Muscle of arm (tissue), 14 donors: ENCODE data around the gene STAT1. TPM values are rescaled to one million over a fixed set of nuclear protein-coding genes. Genes with fewer than 3 reads are reported as not detected.
A peak's percentile ranks its signal among the peaks of the same experiment; 100 is the strongest.

Experiments
- DNase-seq: peaks from one replicate; pipeline ENCODE4 v3.0.0-alpha.2; 2013
- long read RNA-seq, 11 donors: transcript quantifications; one replicate each; lab custom pipeline, GENCODE V29; 2026
- polyA plus RNA-seq, 12 donors: library from polyadenylated mRNA; unstranded; fragments of 120-200 nt; gene quantifications; one replicate each; pipeline ENCODE4 v1.2.1, GENCODE V29; 2013; ENCODE audit not compliant: insufficient read length in 12 of 12

STAT1 gene
- 10 to 100 TPM in 11 of 12 donors, not detected in 1; 30.2 to 60.0 (median 37.7) TPM for polyA plus RNA-seq
- long read RNA-seq, donor 1, full-length matches to known transcripts, result 3 of 3 reads
- long read RNA-seq, donor 1, partial matches to known transcripts, result 0 of 3 reads
- long read RNA-seq, donor 1, other reads (novel, unspliced or antisense), result 0 of 3 reads
- long read RNA-seq, donor 2, full-length matches to known transcripts, result 7 of 7 reads
- long read RNA-seq, donor 2, partial matches to known transcripts, result 0 of 7 reads
- long read RNA-seq, donor 2, other reads (novel, unspliced or antisense), result 0 of 7 reads
- long read RNA-seq, donor 3, full-length matches to known transcripts, result 5 of 5 reads
- long read RNA-seq, donor 3, partial matches to known transcripts, result 0 of 5 reads
- long read RNA-seq, donor 3, other reads (novel, unspliced or antisense), result 0 of 5 reads
- long read RNA-seq, donor 4, full-length matches to known transcripts, result 3 of 3 reads
- long read RNA-seq, donor 4, partial matches to known transcripts, result 0 of 3 reads
- long read RNA-seq, donor 4, other reads (novel, unspliced or antisense), result 0 of 3 reads
- long read RNA-seq, donor 5, result 0 reads
- long read RNA-seq, donor 6, full-length matches to known transcripts, result 5 of 5 reads
- long read RNA-seq, donor 6, partial matches to known transcripts, result 0 of 5 reads
- long read RNA-seq, donor 6, other reads (novel, unspliced or antisense), result 0 of 5 reads
- long read RNA-seq, donor 7, full-length matches to known transcripts, result 2 of 2 reads
- long read RNA-seq, donor 7, partial matches to known transcripts, result 0 of 2 reads
- long read RNA-seq, donor 7, other reads (novel, unspliced or antisense), result 0 of 2 reads
- long read RNA-seq, donor 8, full-length matches to known transcripts, result 6 of 6 reads
- long read RNA-seq, donor 8, partial matches to known transcripts, result 0 of 6 reads
- long read RNA-seq, donor 8, other reads (novel, unspliced or antisense), result 0 of 6 reads
- long read RNA-seq, donor 9, full-length matches to known transcripts, result 1 of 1 reads
- long read RNA-seq, donor 9, partial matches to known transcripts, result 0 of 1 reads
- long read RNA-seq, donor 9, other reads (novel, unspliced or antisense), result 0 of 1 reads
- long read RNA-seq, donor 10, full-length matches to known transcripts, result 2 of 2 reads
- long read RNA-seq, donor 10, partial matches to known transcripts, result 0 of 2 reads
- long read RNA-seq, donor 10, other reads (novel, unspliced or antisense), result 0 of 2 reads
- long read RNA-seq, donor 11, full-length matches to known transcripts, result 4 of 4 reads
- long read RNA-seq, donor 11, partial matches to known transcripts, result 0 of 4 reads
- long read RNA-seq, donor 11, other reads (novel, unspliced or antisense), result 0 of 4 reads

DNA sequence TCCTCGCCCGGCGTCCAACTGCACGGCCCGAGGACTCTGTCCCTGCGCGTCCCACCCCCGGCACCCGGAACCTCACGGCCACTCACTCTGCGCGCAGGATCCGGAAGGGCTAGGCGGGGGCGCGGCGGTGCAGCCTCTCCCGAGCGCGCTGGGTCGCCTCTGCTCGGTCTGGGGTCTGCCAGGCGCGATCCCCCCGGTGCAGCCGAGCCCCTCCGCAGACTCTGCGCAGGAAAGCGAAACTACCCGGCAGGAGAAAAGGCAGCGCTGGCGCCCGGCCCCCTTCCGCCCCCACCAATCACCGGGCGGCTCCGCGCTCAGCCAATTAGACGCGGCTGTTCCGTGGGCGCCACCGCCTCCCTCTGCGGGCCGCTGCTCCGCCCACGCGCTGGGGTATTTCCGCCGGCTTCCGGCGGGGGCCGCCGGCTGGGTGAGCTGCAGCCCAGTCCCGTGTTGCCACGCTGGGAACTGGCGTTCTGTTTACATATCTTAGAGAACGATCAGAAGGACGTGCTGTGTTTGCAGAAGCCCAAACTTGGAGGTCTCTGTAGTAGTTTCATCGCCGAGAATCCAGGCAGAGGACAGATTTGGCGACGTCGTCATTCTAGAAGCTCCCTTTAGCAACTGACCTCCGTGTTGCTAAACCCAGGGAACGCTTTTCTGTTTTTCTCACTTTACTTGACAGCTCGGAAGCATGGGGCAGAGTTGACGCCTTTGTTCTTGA, at the start of gene STAT1:
Gene STAT1 (minus strand): TSS at position 240 of the 721 bp plus-strand sequence. CDS start 4,168 bp downstream, outside the sequence.
- peak; percentile 95 for DNase-seq

DNA sequence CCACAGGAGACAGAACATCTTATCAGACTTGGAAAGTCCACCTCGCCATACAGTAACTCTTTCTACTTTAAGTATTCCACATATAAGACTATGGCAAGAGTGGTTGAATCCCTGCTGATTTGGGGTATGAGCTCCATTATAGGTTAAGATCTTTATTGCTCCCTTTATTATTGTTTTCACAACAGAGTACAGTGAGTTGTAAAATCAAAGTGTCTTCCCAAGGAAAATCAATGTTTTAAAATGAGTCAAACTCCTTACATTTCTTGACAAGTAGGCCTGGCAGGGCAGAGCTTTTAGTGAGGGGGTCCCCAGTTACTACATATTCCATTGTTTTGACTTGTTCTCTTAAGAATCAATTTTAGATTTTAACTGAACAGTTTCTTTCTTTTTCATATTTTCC, 49.6 kb upstream of the STAT1 start:
- no peak for DNase-seq

DNA sequence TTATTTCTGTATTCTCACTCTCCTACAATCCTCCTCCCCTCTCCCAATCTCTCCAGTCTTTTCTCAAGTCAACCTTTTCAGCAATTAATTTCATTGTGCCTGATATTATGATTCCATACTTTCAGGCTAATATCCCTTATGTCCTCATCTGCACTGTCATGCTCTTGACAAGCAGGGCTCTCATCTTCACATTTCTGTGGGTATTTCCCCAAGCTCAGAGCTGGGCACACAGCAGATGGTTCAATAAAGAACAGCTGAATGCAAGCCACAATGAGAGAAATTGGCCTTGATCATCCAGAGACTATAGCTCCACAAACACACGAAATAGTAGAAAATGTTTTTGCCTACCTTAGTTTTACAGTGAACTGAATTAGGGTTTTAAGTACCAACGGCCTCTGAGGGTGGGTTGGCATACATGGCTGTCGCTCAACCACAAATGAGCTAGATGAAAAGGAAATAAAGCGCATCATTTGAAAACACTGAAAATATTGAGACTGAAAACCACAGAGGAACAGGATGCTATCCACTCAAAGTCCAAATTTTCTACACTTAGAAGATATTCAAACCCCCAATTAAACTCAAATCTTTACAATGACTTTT, 47.5 kb upstream of the STAT1 start:
- DNase-seq, result no peak

DNA sequence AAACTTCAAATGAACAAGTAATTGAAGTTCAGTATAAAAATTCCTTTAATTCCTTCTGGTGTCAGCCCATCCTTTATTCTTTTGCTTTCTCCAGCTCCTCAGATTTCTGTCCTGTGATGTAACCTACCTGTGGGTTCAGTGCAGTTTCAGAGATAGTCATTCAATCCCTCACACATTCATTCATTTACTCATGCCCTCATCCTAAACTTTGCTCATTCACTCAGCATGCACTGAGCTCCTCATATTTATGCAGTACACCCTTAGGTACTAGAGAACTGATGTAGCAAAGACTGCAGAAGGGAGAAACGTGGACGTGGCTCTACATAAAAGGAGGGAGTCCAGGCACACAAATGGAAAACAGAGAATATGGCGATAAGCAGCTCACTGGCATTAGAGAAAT, 45.3 kb upstream of the STAT1 start:
- DNase-seq, result no peak

- no peak for DNase-seq
Observed at GRCh38 chr2:191056228-191056627, 42.3 kb upstream of the STAT1 start.

DNA sequence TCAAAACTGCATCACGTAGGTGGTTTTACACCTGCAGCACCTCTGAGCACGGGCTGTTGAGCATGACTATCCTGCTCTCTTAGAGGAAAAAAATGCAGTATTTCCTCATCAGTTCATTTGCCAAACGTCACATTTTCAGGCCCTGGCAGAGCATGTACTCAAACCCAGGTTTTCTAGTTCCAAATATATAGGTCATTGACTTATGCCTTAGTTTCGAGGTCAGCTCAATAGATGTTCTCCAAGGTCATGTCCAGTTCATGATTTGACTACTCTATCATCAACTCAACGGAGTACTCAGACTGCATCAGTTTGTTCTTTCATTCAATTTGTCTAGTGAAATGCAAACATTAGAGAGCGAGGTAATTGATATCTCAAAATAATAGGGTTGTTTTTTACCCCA, 39.3 kb upstream of the STAT1 start:
- DNase-seq, result no peak

GRCh38 chr2:191051825-191052778, 38.1 kb upstream of the STAT1 start:
- DNase-seq, result peak; percentile 54

DNA sequence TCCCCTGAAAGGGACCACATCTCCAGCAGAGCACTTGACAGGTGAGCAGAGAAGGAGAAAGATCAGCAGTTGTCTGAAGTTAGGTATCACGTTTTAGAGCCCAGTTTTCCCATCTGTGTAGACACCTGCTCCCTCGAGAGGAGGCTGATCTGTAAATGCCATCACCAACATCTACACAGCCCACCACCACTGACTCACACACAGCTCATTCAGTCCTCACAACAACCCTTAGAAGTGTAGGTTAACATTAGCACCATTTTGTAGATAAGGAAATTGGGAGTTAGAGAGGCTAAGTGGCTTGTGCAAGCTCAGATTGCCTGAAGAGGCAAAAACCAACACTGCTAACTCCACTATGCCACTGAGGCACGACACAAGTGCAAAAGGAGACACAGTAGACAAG, 37.2 kb upstream of the STAT1 start:
- no peak for DNase-seq

GRCh38 chr2:191050640-191050987, 36.6 kb upstream of the STAT1 start:
- DNase-seq, result no peak

DNA sequence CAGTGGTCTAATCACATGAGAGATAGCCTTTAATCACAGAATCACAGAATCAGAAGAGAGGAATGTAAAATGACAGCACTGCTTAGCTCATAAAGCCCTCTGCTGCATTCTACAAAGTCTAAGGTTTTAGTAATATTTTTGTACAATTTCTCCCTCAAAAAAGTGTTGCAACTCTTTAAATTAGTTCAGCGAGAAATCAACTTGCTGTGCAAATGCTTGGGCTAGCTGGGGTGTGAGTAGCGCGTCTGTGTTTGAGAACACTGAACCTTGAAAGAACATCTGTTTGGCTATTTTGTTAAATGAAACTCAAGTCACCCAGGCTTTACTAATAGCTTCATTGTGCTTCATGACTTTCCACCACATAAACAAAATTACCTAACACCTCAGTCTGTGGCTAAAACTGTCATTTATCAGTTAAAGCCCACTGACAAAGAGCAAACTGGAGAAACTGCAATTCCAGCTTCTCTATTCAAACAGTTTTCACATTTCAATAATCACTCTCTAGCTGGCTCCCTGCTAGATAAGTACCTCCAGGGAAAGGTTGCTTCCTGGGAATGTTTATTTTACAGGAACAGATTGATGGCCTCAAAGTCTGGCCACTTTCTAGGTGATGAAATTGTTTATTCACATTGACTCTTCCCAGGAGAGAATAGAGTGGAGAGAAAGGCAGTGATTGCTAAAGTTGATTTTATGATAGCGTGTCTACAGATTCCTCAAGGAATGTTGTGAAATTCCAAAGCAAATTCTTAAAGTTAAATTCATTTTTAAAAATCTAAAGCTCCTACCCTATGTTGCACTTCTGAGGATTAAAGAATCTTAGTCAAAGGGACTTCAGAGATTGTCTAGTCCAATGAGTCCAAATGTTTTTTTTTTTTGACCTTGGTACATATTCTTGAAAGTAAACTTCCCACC, 36.0 kb upstream of the STAT1 start:
- peak; percentile 78 for DNase-seq

DNA sequence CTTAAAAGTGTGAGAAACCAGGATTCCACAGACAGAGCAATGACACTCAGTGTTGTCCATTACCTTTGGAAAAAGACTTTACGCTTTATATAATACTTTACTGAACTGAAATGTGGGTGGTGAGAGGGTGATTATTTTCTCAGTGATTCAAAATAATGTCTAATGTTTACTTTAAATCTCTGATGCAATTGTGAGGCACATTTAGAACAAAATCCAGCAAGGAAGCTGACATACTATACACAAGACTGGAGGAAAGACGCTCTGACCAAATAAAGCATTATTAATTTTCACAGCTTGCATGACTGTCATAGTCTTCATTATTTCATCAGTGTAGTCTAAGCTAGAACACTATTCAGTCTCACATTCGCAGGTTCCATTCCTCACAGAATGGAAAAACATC, 34.1 kb upstream of the STAT1 start:
- no peak for DNase-seq

DNA sequence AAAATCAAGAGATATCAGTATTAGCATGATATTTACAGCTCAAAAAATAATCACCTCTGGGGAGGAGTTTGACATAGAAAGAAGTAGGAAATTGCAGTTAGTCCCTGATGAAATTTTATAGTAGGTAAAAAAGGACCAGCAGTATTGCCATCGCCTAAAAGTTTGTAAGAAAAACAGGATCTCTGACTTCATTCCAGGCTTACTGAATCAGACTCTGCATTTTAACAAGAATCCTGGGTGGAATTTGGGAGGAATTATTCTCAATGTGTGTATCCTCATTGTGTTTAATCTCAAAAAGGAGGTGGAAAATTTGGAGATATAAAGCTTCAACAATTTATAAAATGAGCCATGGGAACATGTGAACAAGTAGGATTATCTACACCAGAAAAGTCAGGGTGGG, 31.2 kb upstream of the STAT1 start:
- DNase-seq, result no peak

- no peak for DNase-seq
Observed at GRCh38 chr2:191043438-191043837, 29.5 kb upstream of the STAT1 start.

DNA sequence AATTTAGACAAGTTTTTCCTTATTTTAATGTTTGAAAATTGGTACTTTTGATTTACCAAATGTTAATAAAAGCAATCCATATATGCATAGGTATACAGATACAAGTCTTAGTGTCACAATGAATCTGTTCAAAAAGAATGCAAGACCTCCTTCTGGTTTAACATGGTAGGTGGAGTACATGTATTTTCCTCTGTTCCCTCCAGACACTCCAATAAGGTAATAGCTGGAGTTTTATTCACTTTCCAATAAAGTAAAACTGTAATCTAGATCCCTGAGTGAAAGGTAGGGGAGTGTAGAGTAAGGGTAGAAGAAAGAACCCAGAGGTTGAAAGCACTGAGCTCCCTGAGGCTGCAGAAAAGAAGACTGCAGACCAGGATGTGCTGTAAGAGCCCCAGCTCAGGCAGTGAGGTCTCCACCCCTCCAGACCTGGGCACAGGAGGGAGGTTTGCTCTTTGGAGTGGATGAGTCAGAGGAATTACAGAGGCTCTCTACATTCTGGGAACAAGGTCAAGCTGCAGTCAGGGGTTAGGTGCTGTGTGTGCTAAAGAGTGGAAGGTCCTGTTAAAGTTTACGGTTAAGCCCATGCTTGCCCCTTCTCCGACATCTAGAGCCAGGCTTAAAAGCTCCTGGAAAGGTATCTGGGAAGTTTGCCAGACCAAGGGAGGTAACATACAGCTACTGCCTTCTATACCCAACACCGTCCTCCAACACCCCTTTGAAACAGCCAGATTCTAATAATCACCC, 27.6 kb upstream of the STAT1 start:
- no peak for DNase-seq

DNA sequence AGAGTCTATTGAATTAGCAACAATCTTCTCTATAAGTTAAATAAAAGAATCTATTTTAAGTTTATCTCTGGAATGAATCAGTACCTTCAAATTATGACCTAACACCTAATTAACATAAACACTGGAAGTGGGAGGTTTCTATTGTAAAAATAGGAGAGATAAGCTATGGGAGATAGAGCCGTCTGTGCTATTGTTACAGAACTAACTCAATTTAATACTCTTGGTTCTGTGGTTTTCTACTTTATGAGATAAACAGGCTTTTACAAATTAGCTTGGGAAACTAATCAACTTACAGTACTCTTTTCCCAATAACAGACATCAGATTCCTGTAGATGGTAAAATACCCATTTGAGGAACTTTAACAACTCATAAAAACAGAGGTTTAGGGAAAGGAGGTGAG, 25.6 kb upstream of the STAT1 start:
- no peak for DNase-seq

DNA sequence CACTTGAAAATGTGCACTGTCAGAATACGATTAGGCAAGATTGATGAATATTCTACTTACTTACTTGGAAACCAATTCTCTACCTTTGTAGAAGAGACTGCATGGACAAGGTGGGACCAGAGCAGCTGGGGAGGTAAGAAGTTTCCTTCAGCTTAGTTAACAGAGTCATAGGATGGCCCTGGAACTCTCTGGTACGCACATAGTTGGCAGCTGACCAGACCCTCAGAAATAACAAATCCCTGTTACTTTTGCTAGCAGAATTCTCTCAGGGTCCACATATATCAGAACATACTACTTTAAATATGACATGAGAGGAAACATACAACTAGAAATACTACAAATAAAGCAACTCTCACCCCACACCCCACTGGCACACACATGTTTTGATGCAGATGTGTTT, 24.8 kb upstream of the STAT1 start:
- no peak for DNase-seq

DNA sequence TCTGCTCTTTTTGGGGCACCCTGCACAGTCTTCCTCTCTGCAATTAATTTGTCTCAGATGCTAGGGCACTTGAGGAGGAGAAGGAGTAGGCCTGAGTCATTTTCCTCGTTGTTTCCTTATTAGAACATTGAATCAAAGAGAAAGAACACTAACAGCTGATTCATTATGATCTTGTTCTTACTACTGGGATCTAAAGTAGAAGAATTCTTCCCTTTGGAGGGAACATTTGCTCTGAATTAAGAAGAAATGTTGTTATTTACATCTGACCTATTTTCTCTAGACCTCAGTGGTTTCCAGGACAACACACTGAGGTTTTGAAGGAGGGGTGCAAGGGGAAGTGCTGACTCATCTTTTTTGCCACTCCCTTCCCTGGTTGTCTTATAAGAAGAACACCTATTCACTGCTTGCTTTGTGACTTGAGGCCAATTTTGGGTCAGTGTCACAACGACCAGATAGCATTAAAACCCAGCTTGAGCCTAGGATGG, 24.3 kb upstream of the STAT1 start:
- no peak for DNase-seq

DNA sequence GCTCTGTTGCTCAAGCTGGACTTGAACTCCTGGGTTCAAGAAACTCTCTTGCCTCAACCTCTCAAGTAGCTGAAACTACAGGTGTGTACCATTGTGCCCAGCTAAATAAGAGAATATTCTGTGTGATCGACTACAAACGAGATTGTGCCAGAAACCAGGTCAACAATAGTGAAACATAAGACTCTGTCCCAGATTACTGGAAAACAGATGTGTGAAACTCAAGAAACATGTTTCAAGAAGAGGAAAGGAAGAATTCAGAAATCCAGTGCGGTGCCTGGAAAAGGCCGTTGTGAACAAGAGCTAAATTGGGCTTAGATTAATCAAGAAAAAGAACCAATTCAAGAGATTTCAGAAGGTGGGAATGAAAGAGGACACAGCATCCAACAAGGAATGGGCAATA, 23.4 kb upstream of the STAT1 start:
- DNase-seq, result no peak
